ENCODE results near the gene PFDN4. TPM values are rescaled to one million over a fixed set of nuclear protein-coding genes. Genes with fewer than 3 reads are reported as not detected.

PFDN4 gene
- polyA plus RNA-seq, 1 donor from 2014 or later, result 512 TPM

DNA sequence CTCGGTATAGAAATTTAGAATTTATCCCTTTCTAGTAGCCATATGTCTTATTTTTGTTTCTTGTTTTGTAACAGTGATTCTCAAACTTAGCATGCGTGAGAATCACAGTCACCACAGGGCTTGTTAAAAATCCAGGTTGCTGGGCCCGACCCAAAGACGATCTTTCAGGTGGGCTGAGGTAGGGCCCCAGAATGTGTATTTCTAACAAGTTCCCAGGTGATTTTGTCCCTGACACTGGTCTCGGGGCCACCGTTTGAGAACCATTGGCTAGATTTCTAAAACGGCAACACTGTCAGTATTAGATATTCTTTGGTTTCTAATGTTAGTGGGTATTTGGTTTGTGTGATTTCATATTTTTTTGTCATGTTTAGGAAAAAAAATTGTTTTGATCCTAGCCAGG lies 9.9 kb downstream of the PFDN4 start:
- no peaks in the 10 kb centered on the region for H3K36me3 ChIP-seq (ENCODE audit: insufficient read depth, low read length)
- TF ChIP-seq EZH2 (IDR thresholded peaks at IDR 0.05; ENCODE audit: borderline replicate concordance, insufficient read depth, low read length, poor library complexity, severe bottlenecking), result no peak
- no peak for TF ChIP-seq POLR2AphosphoS5 (IDR thresholded peaks at IDR 0.05)
- no peak for TF ChIP-seq TAF1 (IDR thresholded peaks at IDR 0.05; ENCODE audit: low read depth)
- no peak for TF ChIP-seq EP300 (conservative IDR thresholded peaks at IDR 0.05; ENCODE audit: poor library complexity, severe bottlenecking)
- no peak for TF ChIP-seq RAD21 (conservative IDR thresholded peaks at IDR 0.05)
- TF ChIP-seq MXI1 (conservative IDR thresholded peaks at IDR 0.05; ENCODE audit: poor library complexity, severe bottlenecking), result no peak
- no peak for TF ChIP-seq SMC3 (conservative IDR thresholded peaks at IDR 0.05; ENCODE audit: poor library complexity)
- TF ChIP-seq, protein P1, sequence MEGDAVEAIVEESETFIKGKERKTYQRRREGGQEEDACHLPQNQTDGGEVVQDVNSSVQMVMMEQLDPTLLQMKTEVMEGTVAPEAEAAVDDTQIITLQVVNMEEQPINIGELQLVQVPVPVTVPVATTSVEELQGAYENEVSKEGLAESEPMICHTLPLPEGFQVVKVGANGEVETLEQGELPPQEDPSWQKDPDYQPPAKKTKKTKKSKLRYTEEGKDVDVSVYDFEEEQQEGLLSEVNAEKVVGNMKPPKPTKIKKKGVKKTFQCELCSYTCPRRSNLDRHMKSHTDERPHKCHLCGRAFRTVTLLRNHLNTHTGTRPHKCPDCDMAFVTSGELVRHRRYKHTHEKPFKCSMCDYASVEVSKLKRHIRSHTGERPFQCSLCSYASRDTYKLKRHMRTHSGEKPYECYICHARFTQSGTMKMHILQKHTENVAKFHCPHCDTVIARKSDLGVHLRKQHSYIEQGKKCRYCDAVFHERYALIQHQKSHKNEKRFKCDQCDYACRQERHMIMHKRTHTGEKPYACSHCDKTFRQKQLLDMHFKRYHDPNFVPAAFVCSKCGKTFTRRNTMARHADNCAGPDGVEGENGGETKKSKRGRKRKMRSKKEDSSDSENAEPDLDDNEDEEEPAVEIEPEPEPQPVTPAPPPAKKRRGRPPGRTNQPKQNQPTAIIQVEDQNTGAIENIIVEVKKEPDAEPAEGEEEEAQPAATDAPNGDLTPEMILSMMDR (IDR thresholded peaks at IDR 0.05; ENCODE audit: poor library complexity, severe bottlenecking), result no peak

DNA sequence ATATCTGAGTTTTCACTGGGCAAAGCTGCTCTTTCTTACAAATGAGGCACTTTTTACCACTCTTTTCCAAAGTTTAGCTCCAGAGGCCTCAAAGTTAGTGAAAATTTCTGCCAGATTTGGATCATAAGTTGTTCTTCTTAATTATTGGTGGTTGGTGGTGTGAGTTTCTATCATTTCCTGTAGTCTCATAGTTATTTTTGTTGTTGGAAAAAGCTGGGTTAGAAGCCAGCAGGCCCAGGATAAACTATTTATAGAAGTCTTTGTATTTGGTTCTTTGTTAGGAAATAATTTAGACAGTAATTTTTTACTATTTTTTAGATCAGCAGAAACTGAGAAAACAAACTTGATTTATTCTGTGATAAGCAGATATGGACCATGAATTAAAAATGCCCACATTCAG lies 10.6 kb downstream of the PFDN4 start:
- H3K4me3 ChIP-seq (ENCODE audit: low read length), result no peak overlapping the region
- H4K20me1 ChIP-seq (ENCODE audit: insufficient read depth), result no peaks in the 10 kb centered on the region
- no peaks in the 10 kb centered on the region for H3K36me3 ChIP-seq (ENCODE audit: insufficient read depth, low read length)
- H3K79me2 ChIP-seq (replicated peaks; ENCODE audit: insufficient read depth, low read length), result peaks cover 5% of the 10 kb centered on the region
- H3K27me3 ChIP-seq (ENCODE audit: insufficient read depth, low read depth, low read length), result no peaks in the 10 kb centered on the region
- TF ChIP-seq EP300 (conservative IDR thresholded peaks at IDR 0.05; ENCODE audit: poor library complexity, severe bottlenecking) (no peak), RAD21 (conservative IDR thresholded peaks at IDR 0.05) (no peak), POLR2AphosphoS5 (IDR thresholded peaks at IDR 0.05) (no peak), SMC3 (conservative IDR thresholded peaks at IDR 0.05; ENCODE audit: poor library complexity) (no peak), MXI1 (conservative IDR thresholded peaks at IDR 0.05; ENCODE audit: poor library complexity, severe bottlenecking) (no peak), EZH2 (IDR thresholded peaks at IDR 0.05; ENCODE audit: borderline replicate concordance, insufficient read depth, low read length, poor library complexity, severe bottlenecking) (no peak), TAF1 (IDR thresholded peaks at IDR 0.05; ENCODE audit: low read depth) (no peak)
- TF ChIP-seq, protein P1 (IDR thresholded peaks at IDR 0.05; ENCODE audit: poor library complexity, severe bottlenecking), result no peak
- TF ChIP-seq, protein P2, sequence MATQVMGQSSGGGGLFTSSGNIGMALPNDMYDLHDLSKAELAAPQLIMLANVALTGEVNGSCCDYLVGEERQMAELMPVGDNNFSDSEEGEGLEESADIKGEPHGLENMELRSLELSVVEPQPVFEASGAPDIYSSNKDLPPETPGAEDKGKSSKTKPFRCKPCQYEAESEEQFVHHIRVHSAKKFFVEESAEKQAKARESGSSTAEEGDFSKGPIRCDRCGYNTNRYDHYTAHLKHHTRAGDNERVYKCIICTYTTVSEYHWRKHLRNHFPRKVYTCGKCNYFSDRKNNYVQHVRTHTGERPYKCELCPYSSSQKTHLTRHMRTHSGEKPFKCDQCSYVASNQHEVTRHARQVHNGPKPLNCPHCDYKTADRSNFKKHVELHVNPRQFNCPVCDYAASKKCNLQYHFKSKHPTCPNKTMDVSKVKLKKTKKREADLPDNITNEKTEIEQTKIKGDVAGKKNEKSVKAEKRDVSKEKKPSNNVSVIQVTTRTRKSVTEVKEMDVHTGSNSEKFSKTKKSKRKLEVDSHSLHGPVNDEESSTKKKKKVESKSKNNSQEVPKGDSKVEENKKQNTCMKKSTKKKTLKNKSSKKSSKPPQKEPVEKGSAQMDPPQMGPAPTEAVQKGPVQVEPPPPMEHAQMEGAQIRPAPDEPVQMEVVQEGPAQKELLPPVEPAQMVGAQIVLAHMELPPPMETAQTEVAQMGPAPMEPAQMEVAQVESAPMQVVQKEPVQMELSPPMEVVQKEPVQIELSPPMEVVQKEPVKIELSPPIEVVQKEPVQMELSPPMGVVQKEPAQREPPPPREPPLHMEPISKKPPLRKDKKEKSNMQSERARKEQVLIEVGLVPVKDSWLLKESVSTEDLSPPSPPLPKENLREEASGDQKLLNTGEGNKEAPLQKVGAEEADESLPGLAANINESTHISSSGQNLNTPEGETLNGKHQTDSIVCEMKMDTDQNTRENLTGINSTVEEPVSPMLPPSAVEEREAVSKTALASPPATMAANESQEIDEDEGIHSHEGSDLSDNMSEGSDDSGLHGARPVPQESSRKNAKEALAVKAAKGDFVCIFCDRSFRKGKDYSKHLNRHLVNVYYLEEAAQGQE (IDR thresholded peaks at IDR 0.05; ENCODE audit: borderline replicate concordance), result no peak
- no peak overlapping the region for H3K27ac ChIP-seq (ENCODE audit: low read length)
- H3K4me2 ChIP-seq (ENCODE audit: low read length), result no peak overlapping the region
- no peaks in the 10 kb centered on the region for H3K9me2 ChIP-seq (ENCODE audit: insufficient read depth, low read length)
- no peak overlapping the region for H3K9ac ChIP-seq (ENCODE audit: low read length)
- H3K9me3 ChIP-seq (ENCODE audit: low read length), result no peaks in the 10 kb centered on the region
- no peaks in the 10 kb centered on the region for H3F3A ChIP-seq (ENCODE audit: insufficient read depth, low read length, poor library complexity, severe bottlenecking)
- H2AFZ ChIP-seq (ENCODE audit: low read depth, low read length), result no peak overlapping the region

More for the DNA sequence above, 9.9 kb downstream of the PFDN4 start:
- no peak overlapping the region for H3K9ac ChIP-seq (ENCODE audit: low read length)
- H3F3A ChIP-seq (ENCODE audit: insufficient read depth, low read length, poor library complexity, severe bottlenecking), result no peaks in the 10 kb centered on the region
- peaks cover 5% of the 10 kb centered on the region for H3K79me2 ChIP-seq (replicated peaks; ENCODE audit: insufficient read depth, low read length)
- no peaks in the 10 kb centered on the region for H3K27me3 ChIP-seq (ENCODE audit: insufficient read depth, low read depth, low read length)
- H3K9me2 ChIP-seq (ENCODE audit: insufficient read depth, low read length), result no peaks in the 10 kb centered on the region
- H3K4me3 ChIP-seq (ENCODE audit: low read length), result no peak overlapping the region
- no peak overlapping the region for H3K27ac ChIP-seq (ENCODE audit: low read length)
- no peak overlapping the region for H3K4me2 ChIP-seq (ENCODE audit: low read length)
- no peak overlapping the region for H2AFZ ChIP-seq (ENCODE audit: low read depth, low read length)
- no peaks in the 10 kb centered on the region for H4K20me1 ChIP-seq (ENCODE audit: insufficient read depth)
- H3K9me3 ChIP-seq (ENCODE audit: low read length), result no peaks in the 10 kb centered on the region

Measured in neural cell (in vitro differentiated cells).